ENCODE data around the gene CCDC154.

GRCh38 chr16:1460602-1461138, 16.3 kb upstream of the CCDC154 start:
- no peak for TF ChIP-seq EZH2 (IDR thresholded peaks at IDR 0.05; ENCODE audit: borderline replicate concordance, low read length)
- no peak for TF ChIP-seq CTCF (conservative IDR thresholded peaks at IDR 0.05 in 1 of 2, IDR thresholded peaks at IDR 0.05 in 1 of 2; ENCODE audit: extremely low read depth in 1 of 2, insufficient read depth in 1 of 2, low read depth in 1 of 2, low read length in 2 of 2)
